Body of pancreas (tissue), 4 donors: ENCODE results near the gene ERC2. TPM values are rescaled to one million over a fixed set of nuclear protein-coding genes. Genes with fewer than 3 reads are reported as not detected.

Experiments
- ATAC-seq: fragments of 150-250 bp; one replicate; pipeline ENCODE4 v1.9.1; 2016
- DNase-seq, 4 donors: peaks; one replicate each; pipeline ENCODE4 v3.0.0-alpha.2; 2019
- H3K27ac ChIP-seq, 4 donors: fragments of 200-600 bp; sonication (generic); 1 replicate in 3 of 4; 2 replicates in 1 of 4; pipeline versions ENCODE4 v1.5.1 to v1.6.1; 2016 to 2019; ENCODE audit warnings: mild to moderate bottlenecking in 1 of 4, mixed read lengths in 1 of 4, moderate library complexity in 1 of 4
- H3K27me3 ChIP-seq, 2 donors: fragments of 200-600 bp; sonication (generic); one replicate each; pipeline ENCODE4 v1.6.0; 2016; ENCODE audit warnings: mild to moderate bottlenecking in 1 of 2
- H3K36me3 ChIP-seq, 2 donors: fragments of 200-600 bp; sonication (generic); replicated peaks in 1 of 2; 2 replicates each; pipeline ENCODE4 v1.5.1; 2016; ENCODE audit warnings: low read depth in 2 of 2; ENCODE audit not compliant: insufficient read depth in 1 of 2
- H3K4me1 ChIP-seq: fragments of 200-600 bp; sonication (generic); one replicate; pipeline ENCODE4 v1.6.0; 2016
- H3K4me3 ChIP-seq, 2 donors: fragments of 200-600 bp; sonication (generic); 1 replicate in 1 of 2; 2 replicates in 1 of 2; pipeline ENCODE4 v1.5.1; 2016 to 2019
- H3K9me3 ChIP-seq, 3 donors: fragments of 200-600 bp; sonication (generic); 1 replicate in 2 of 3; 2 replicates in 1 of 3; pipeline ENCODE4 v1.5.1; 2016
- CTCF ChIP-seq, 7 experiments: fragments of 450-650 bp in 4 of 7; fragments of 200-600 bp in 3 of 7; sonication (generic) in 3 of 7; IDR thresholded peaks; one replicate each; pipeline ENCODE4 v1.5.1; 2016 to 2019; ENCODE audit warnings: antibody characterized with exemption in 7 of 7
- POLR2A ChIP-seq, 3 donors: fragments of 450-650 bp; IDR thresholded peaks; one replicate each; pipeline ENCODE4 v1.6.1; 2016; ENCODE audit warnings: antibody characterized with exemption in 3 of 3, mild to moderate bottlenecking in 2 of 3
- WGBS, 2 donors: methylation state at CpG; one replicate each; pipeline ENCODE4 v1.1.5; 2017; 5-methylcytosine and 5-hydroxymethylcytosine counted together
- intact Hi-C: fragments of 100-400 bp; cut with DNase I; formaldehyde crosslinking; loops from one replicate; pipeline ENCODE4 v1.15.1; 2023
- total RNA-seq, 2 donors: library from RNA; depleted of rRNA; stranded (reverse); fragments of >200 nt; gene quantifications; one replicate each; pipeline ENCODE4 v1.1.0, GENCODE V29; 2016

The ERC2 gene
- total RNA-seq, 2 donors from 2014 or later, result 4.0 to 4.7 TPM

- ATAC-seq (no peak), DNase-seq (no peak)
- H3K27me3 ChIP-seq, result no peaks in the 10 kb centered on the region
- H3K9me3 ChIP-seq, result no peaks in the 10 kb centered on the region
- H3K4me3 ChIP-seq, result no peak overlapping the region
- no peak overlapping the region for H3K27ac ChIP-seq
- no peak for TF ChIP-seq POLR2A (IDR thresholded peaks at IDR 0.05)
- TF ChIP-seq CTCF (IDR thresholded peaks at IDR 0.05), result no peak
- no peaks in the 10 kb centered on the region for H3K4me1 ChIP-seq
- WGBS, 2 donors, result 91 to 94% methylated on average over 4 of the region's 4 CpGs
- H3K36me3 ChIP-seq, result no peaks in the 10 kb centered on the region
- intact Hi-C loops, result no loop called here
These were observed 863.4 kb downstream of the ERC2 start for GRCh38 chr3:55604846-55605245.

GRCh38 chr3:55604402-55604801 lies 863.9 kb downstream of the ERC2 start:
- H3K9me3 ChIP-seq, result no peaks in the 10 kb centered on the region
- ATAC-seq (no peak), DNase-seq (no peak)
- 67 to 91% methylated on average over 2 of the region's 2 CpGs for WGBS, 2 donors
- no peaks in the 10 kb centered on the region for H3K36me3 ChIP-seq
- no peaks in the 10 kb centered on the region for H3K27me3 ChIP-seq
- H3K4me3 ChIP-seq, result no peak overlapping the region
- intact Hi-C loops, result no loop called here
- TF ChIP-seq POLR2A (IDR thresholded peaks at IDR 0.05) (no peak), CTCF (IDR thresholded peaks at IDR 0.05) (no peak)
- H3K4me1 ChIP-seq, result no peaks in the 10 kb centered on the region
- no peak overlapping the region for H3K27ac ChIP-seq

GRCh38 chr3:55601366-55602080 lies 866.7 kb downstream of the ERC2 start:
- H3K9me3 ChIP-seq, result no peaks in the 10 kb centered on the region
- ATAC-seq, result no peak
- H3K27me3 ChIP-seq, result no peaks in the 10 kb centered on the region
- no peaks in the 10 kb centered on the region for H3K4me1 ChIP-seq
- intact Hi-C loops, result no loop called here
- no peak for TF ChIP-seq POLR2A (IDR thresholded peaks at IDR 0.05)
- TF ChIP-seq CTCF (IDR thresholded peaks at IDR 0.05), result no peak
- no peak overlapping the region for H3K4me3 ChIP-seq
- DNase-seq, result no peak
- no peaks in the 10 kb centered on the region for H3K36me3 ChIP-seq
- H3K27ac ChIP-seq, result no peak overlapping the region
- WGBS, 2 donors, result 56 to 66% methylated on average over 9 to 10 of the region's 10 CpGs

GRCh38 chr3:55598224-55598623 lies 870.0 kb downstream of the ERC2 start:
- WGBS, 2 donors, result 82 to 84% methylated on average over 2 of the region's 2 CpGs
- intact Hi-C loops, result no loop called here
- no peak for ATAC-seq
- H3K4me3 ChIP-seq, result no peak overlapping the region
- H3K4me1 ChIP-seq, result no peaks in the 10 kb centered on the region
- no peak for TF ChIP-seq CTCF (IDR thresholded peaks at IDR 0.05)
- no peak for TF ChIP-seq POLR2A (IDR thresholded peaks at IDR 0.05)
- H3K27ac ChIP-seq, result no peak overlapping the region
- no peaks in the 10 kb centered on the region for H3K36me3 ChIP-seq
- no peaks in the 10 kb centered on the region for H3K27me3 ChIP-seq
- no peaks in the 10 kb centered on the region for H3K9me3 ChIP-seq
- DNase-seq, result no peak

- DNase-seq (no peak), ATAC-seq (no peak)
- Histone ChIP-seq H3K27me3 (no peaks in the 10 kb centered on the region), H3K4me3 (no peak overlapping the region), H3K9me3 (no peaks in the 10 kb centered on the region), H3K4me1 (no peaks in the 10 kb centered on the region), H3K27ac (no peak overlapping the region), H3K36me3 (no peaks in the 10 kb centered on the region)
- intact Hi-C loops, result no loop called here
- 92% methylated on average over 4 of the region's 4 CpGs for WGBS, 2 donors
- TF ChIP-seq CTCF (IDR thresholded peaks at IDR 0.05) (no peak), POLR2A (IDR thresholded peaks at IDR 0.05) (no peak)
These were observed 870.6 kb downstream of the ERC2 start for GRCh38 chr3:55597641-55598040.
